HL-60 (cell line): ENCODE results near the gene TBC1D4.

Experiments
- CTCF ChIP-seq: IDR thresholded peaks from one replicate; pipeline ENCODE4 v1.5.1; 2011; ENCODE audit warnings: low read length, control low read depth, inconsistent platforms; ENCODE audit not compliant: insufficient read depth
- GABPA ChIP-seq: IDR thresholded peaks from 2 replicates; pipeline ENCODE4 v1.6.1; 2012; ENCODE audit warnings: low read depth
- POLR2AphosphoS5 ChIP-seq: IDR thresholded peaks from 2 replicates; pipeline ENCODE4 v1.6.1; 2012; ENCODE audit warnings: low read depth
- REST ChIP-seq: IDR thresholded peaks from 2 replicates; pipeline ENCODE4 v1.6.1; 2012; ENCODE audit warnings: low read depth; ENCODE audit not compliant: insufficient replicate concordance
- SPI1 ChIP-seq: IDR thresholded peaks from 2 replicates; pipeline ENCODE4 v1.6.1; 2012; ENCODE audit warnings: low read depth, mild to moderate bottlenecking, borderline replicate concordance

- TF ChIP-seq POLR2AphosphoS5 (no peak), CTCF (no peak), REST (no peak), SPI1 (no peak), GABPA (no peak)
Measured at GRCh38 chr13:75417012-75417384, 65.0 kb downstream of the TBC1D4 start.
